ENCODE measurements around the gene REEP5.
"Not testable (repeated sequence)": the region's sequence is repeated elsewhere in the genome, so short reads cannot be mapped to it uniquely, and the experiment has no call there.

REEP5 gene

DNA sequence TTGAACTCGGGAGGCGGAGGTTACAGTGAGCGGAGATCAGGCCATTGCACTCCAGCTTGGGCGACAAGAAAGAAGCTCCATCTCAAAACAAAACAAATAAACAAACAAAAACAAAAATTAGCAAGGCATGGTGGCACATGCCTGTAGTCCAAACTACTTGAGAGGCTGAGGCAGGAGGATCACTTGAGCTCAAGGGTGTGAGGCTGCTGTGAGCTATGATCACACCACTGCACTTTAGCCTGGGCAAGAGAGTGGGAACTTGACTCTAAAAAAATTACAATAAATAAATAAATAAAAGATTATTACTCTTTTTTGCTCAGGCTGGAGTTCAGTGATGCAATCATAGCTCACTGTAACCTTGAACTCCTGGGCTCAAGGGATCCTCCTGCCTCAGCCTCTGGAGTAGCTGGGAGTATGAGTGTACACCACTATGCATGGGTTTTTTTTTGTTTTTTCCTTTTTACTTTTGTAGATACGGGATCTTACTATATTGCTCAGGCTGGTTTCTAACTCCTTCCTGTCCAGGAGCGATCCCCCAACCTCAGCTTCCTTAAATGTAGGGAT is 45.6 kb upstream of the REEP5 start:
- Histone ChIP-seq H3K36me3 (ENCODE audit: insufficient read depth, low read length) (no peaks in the 10 kb centered on the region), H3K4me3 (ENCODE audit: low read length, poor library complexity, severe bottlenecking) (no peak overlapping the region), H3K79me2 (ENCODE audit: insufficient read depth, low read length) (no peaks in the 10 kb centered on the region), H2AFZ (ENCODE audit: low read length) (no peak overlapping the region), H3K9me3 (ENCODE audit: insufficient read depth, low read depth, low read length) (no peaks in the 10 kb centered on the region), H3K27me3 (ENCODE audit: insufficient read depth, low read length, poor library complexity, severe bottlenecking) (no peaks in the 10 kb centered on the region), H3K4me2 (ENCODE audit: low read depth, low read length, poor library complexity, severe bottlenecking) (no peak overlapping the region), H4K20me1 (ENCODE audit: insufficient read depth, low read length, poor library complexity, severe bottlenecking) (no peaks in the 10 kb centered on the region), H3F3A (ENCODE audit: low read depth) (no peaks in the 10 kb centered on the region), H3K4me1 (ENCODE audit: insufficient read depth, low read length, poor library complexity, severe bottlenecking) (no peaks in the 10 kb centered on the region), H3K9me2 (replicated peaks; ENCODE audit: low read depth, low read length) (no peaks in the 10 kb centered on the region), H3K9ac (ENCODE audit: low read depth, low read length, poor library complexity, severe bottlenecking) (no peak overlapping the region)
- TF ChIP-seq, protein P1, sequence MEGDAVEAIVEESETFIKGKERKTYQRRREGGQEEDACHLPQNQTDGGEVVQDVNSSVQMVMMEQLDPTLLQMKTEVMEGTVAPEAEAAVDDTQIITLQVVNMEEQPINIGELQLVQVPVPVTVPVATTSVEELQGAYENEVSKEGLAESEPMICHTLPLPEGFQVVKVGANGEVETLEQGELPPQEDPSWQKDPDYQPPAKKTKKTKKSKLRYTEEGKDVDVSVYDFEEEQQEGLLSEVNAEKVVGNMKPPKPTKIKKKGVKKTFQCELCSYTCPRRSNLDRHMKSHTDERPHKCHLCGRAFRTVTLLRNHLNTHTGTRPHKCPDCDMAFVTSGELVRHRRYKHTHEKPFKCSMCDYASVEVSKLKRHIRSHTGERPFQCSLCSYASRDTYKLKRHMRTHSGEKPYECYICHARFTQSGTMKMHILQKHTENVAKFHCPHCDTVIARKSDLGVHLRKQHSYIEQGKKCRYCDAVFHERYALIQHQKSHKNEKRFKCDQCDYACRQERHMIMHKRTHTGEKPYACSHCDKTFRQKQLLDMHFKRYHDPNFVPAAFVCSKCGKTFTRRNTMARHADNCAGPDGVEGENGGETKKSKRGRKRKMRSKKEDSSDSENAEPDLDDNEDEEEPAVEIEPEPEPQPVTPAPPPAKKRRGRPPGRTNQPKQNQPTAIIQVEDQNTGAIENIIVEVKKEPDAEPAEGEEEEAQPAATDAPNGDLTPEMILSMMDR (conservative IDR thresholded peaks at IDR 0.05; ENCODE audit: low read length): no peak
- no peak for TF ChIP-seq EZH2phosphoT487 (IDR thresholded peaks at IDR 0.05; ENCODE audit: borderline replicate concordance)

DNA sequence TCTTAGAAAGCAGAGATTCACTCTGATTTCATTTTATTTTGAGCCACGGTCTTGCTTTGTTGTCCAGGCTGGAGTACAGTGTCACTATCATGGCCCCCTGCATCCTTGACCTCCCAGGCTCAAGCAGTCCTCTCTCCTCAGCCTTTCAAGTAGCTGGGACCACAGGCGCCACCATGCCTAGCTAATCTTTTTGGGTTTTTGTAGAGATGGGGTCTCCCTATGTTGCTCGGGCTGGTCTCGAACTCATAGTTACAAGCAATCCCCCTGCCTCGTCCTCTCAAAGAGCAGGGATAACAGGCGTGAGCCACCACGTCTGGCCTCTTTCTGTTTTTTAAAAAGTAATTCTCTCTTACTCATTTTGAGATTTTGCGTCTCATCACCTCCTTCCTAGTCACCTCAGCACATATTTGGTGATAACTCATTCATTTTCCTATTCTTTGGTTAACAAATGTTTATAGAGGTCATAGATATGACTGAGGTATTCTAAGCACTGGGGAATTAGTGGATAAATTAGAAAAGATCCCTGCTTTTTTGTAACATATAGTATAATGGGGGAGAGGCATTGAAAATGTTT is 43.8 kb upstream of the REEP5 start:
- Histone ChIP-seq H3K4me2 (ENCODE audit: low read depth, low read length, poor library complexity, severe bottlenecking) (no peak overlapping the region), H3K4me1 (ENCODE audit: insufficient read depth, low read length, poor library complexity, severe bottlenecking) (no peaks in the 10 kb centered on the region), H3K9me3 (ENCODE audit: insufficient read depth, low read depth, low read length) (no peaks in the 10 kb centered on the region), H3K9ac (ENCODE audit: low read depth, low read length, poor library complexity, severe bottlenecking) (no peak overlapping the region), H4K20me1 (ENCODE audit: insufficient read depth, low read length, poor library complexity, severe bottlenecking) (no peaks in the 10 kb centered on the region), H3K79me2 (ENCODE audit: insufficient read depth, low read length) (no peaks in the 10 kb centered on the region), H3K27me3 (ENCODE audit: insufficient read depth, low read length, poor library complexity, severe bottlenecking) (no peaks in the 10 kb centered on the region), H2AFZ (ENCODE audit: low read length) (no peak overlapping the region), H3F3A (ENCODE audit: low read depth) (no peaks in the 10 kb centered on the region), H3K9me2 (replicated peaks; ENCODE audit: low read depth, low read length) (no peaks in the 10 kb centered on the region), H3K36me3 (ENCODE audit: insufficient read depth, low read length) (no peaks in the 10 kb centered on the region), H3K4me3 (ENCODE audit: low read length, poor library complexity, severe bottlenecking) (no peak overlapping the region)
- no peak for TF ChIP-seq EZH2phosphoT487 (IDR thresholded peaks at IDR 0.05; ENCODE audit: borderline replicate concordance)
- TF ChIP-seq, protein P1 (conservative IDR thresholded peaks at IDR 0.05; ENCODE audit: low read length): no peak

DNA sequence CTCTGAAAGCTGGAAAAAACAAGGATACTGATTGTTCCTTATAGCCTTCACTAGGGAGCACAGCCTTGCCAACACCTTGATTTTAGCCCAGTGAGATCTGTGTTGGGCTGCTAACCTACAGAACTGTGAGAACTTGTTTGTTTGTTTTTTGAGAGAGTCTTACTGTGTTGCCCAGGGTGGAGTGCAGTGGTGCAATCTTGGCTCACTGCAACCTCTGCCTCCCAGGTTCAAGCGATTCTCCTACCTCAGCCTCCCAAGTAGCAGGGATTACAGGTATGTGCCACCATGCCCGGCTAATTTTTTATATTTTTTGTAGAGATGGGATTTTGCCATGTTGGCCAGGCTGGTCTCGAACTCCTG is 41.3 kb upstream of the REEP5 start:
- not testable (repeated sequence) for H3K4me3 ChIP-seq (ENCODE audit: low read length, poor library complexity, severe bottlenecking); H3F3A ChIP-seq (ENCODE audit: low read depth); H2AFZ ChIP-seq (ENCODE audit: low read length); H3K9me3 ChIP-seq (ENCODE audit: insufficient read depth, low read depth, low read length); H4K20me1 ChIP-seq (ENCODE audit: insufficient read depth, low read length, poor library complexity, severe bottlenecking); H3K36me3 ChIP-seq (ENCODE audit: insufficient read depth, low read length); H3K4me1 ChIP-seq (ENCODE audit: insufficient read depth, low read length, poor library complexity, severe bottlenecking); H3K79me2 ChIP-seq (ENCODE audit: insufficient read depth, low read length); H3K27me3 ChIP-seq (ENCODE audit: insufficient read depth, low read length, poor library complexity, severe bottlenecking); H3K9me2 ChIP-seq (replicated peaks; ENCODE audit: low read depth, low read length); H3K4me2 ChIP-seq (ENCODE audit: low read depth, low read length, poor library complexity, severe bottlenecking); H3K9ac ChIP-seq (ENCODE audit: low read depth, low read length, poor library complexity, severe bottlenecking)

DNA sequence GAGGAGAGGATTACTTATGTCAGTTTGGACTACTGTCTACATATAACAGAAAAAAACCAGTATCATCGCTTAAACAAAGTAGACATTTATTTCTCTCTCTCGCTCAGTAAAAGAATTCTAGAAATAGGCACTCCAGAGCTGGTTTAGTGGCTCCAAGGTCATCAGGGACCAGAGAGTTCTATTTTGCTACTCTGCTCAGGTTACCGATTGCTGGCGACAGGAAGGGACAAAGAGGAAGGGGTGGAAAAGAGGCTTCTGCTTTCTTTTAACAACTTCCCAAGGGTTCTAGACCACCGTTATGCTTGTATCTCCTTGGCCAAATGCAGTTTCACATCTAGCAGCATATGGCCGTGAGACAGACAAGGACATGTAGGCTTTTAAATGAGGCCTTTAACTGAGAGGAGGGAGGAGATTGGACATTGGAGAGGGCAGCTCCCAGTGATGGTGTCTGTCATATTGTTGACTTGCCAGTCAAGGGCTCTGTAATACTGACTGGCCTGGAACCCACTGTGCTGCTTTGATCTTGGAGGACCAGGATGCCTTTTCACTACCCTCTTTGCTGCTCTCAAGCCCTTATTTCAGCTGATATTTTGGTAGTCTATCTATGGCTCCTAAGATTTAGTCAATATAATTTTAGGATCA is 39.0 kb upstream of the REEP5 start:
- Histone ChIP-seq H3K9me2 (replicated peaks; ENCODE audit: low read depth, low read length) (no peaks in the 10 kb centered on the region), H3F3A (ENCODE audit: low read depth) (no peaks in the 10 kb centered on the region), H3K9ac (ENCODE audit: low read depth, low read length, poor library complexity, severe bottlenecking) (no peak overlapping the region), H3K79me2 (ENCODE audit: insufficient read depth, low read length) (no peaks in the 10 kb centered on the region), H4K20me1 (ENCODE audit: insufficient read depth, low read length, poor library complexity, severe bottlenecking) (no peaks in the 10 kb centered on the region), H2AFZ (ENCODE audit: low read length) (no peak overlapping the region), H3K4me2 (ENCODE audit: low read depth, low read length, poor library complexity, severe bottlenecking) (no peak overlapping the region), H3K9me3 (ENCODE audit: insufficient read depth, low read depth, low read length) (no peaks in the 10 kb centered on the region), H3K4me3 (ENCODE audit: low read length, poor library complexity, severe bottlenecking) (no peak overlapping the region), H3K27me3 (ENCODE audit: insufficient read depth, low read length, poor library complexity, severe bottlenecking) (no peaks in the 10 kb centered on the region), H3K4me1 (ENCODE audit: insufficient read depth, low read length, poor library complexity, severe bottlenecking) (no peaks in the 10 kb centered on the region), H3K36me3 (ENCODE audit: insufficient read depth, low read length) (no peaks in the 10 kb centered on the region)
- TF ChIP-seq, protein P1 (conservative IDR thresholded peaks at IDR 0.05; ENCODE audit: low read length): no peak
- no peak for TF ChIP-seq EZH2phosphoT487 (IDR thresholded peaks at IDR 0.05; ENCODE audit: borderline replicate concordance)
